Measurements from ENCODE around the gene SHBG.
"Not testable (repeated sequence)": the region's sequence is repeated elsewhere in the genome, so short reads cannot be mapped to it uniquely, and the experiment has no call there.

DNA sequence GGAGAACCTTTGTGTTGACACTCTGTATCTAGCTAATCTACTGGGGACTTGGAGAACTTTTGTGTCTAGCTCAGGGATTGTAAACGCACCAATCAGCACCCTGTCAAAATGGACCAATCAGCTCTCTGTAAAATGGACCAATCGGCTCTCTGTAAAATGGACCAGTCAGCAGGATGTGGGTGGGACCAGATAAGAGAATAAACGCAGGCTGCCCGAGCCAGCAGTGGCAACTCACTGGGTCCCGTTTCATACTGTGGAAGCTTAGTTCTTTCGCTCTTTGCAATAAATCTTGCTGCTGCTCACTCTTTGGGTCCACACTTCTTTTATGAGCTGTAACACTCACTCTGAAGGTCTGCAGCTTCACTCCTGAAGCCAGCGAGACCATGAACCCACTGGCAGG is 11.7 kb downstream of the SHBG start:
- TF ChIP-seq, protein P1, sequence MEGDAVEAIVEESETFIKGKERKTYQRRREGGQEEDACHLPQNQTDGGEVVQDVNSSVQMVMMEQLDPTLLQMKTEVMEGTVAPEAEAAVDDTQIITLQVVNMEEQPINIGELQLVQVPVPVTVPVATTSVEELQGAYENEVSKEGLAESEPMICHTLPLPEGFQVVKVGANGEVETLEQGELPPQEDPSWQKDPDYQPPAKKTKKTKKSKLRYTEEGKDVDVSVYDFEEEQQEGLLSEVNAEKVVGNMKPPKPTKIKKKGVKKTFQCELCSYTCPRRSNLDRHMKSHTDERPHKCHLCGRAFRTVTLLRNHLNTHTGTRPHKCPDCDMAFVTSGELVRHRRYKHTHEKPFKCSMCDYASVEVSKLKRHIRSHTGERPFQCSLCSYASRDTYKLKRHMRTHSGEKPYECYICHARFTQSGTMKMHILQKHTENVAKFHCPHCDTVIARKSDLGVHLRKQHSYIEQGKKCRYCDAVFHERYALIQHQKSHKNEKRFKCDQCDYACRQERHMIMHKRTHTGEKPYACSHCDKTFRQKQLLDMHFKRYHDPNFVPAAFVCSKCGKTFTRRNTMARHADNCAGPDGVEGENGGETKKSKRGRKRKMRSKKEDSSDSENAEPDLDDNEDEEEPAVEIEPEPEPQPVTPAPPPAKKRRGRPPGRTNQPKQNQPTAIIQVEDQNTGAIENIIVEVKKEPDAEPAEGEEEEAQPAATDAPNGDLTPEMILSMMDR (IDR thresholded peaks at IDR 0.05; ENCODE audit: insufficient read depth, low read length): not testable (repeated sequence)
- TF ChIP-seq POLR2AphosphoS5 (IDR thresholded peaks at IDR 0.05; ENCODE audit: low read depth): not testable (repeated sequence)
